ENCODE measurements around the gene MYOM1. TPM values are rescaled to one million over a fixed set of nuclear protein-coding genes. Genes with fewer than 3 reads are reported as not detected.

The MYOM1 gene
- total and polyA plus RNA-seq, 12 donors: 94.4 to 1,558 (median 870) TPM

GRCh38 chr18:3135536-3135935 is 84.2 kb downstream of the MYOM1 start:
- TF ChIP-seq CTCF (IDR thresholded peaks at IDR 0.05): no peak
- intact Hi-C loops (cut with DNase I): no loop called here
- Histone ChIP-seq H3K4me3 (no peak overlapping the region), H3K9me3 (no peaks in the 10 kb centered on the region), H3K4me1 (peaks cover 0 to 40% (median 15%) of the 10 kb centered on the region in 9 donors), H3K36me3 (peaks cover 0 to 83% (median 7%) of the 10 kb centered on the region in 9 donors), H3K27me3 (no peaks in the 10 kb centered on the region), H3K27ac (no peak overlapping the region)
- ATAC-seq (no peak), DNase-seq (no peak)
- WGBS, 2 donors: 80 to 87% methylated on average over 10 of the region's 10 CpGs

GRCh38 chr18:3132700-3133099 is 87.1 kb downstream of the MYOM1 start:
- Histone ChIP-seq H3K36me3 (peaks cover 0 to 82% (median 7%) of the 10 kb centered on the region in 9 donors), H3K4me3 (no peak overlapping the region), H3K4me1 (peaks cover 0 to 17% (median 7%) of the 10 kb centered on the region in 9 donors), H3K27me3 (no peaks in the 10 kb centered on the region), H3K27ac (peak overlapping the region in 6 of 10 donors; percentile 1 to 51 (median 8)), H3K9me3 (no peaks in the 10 kb centered on the region)
- intact Hi-C loops (cut with DNase I): loop anchor here in 1 of 10 donors (5.0 kb wide), 1 partner anchor 200 kb away; no protein-coding TSS in a partner anchor
- TF ChIP-seq CTCF (IDR thresholded peaks at IDR 0.05): no peak
- WGBS, 2 donors: 59 to 69% methylated on average over 3 of the region's 3 CpGs
- peak in 4 of 8 donors; percentile 26 to 60 (median 40) for ATAC-seq
- DNase-seq: no peak

- Histone ChIP-seq H3K4me3 (no peak overlapping the region), H3K36me3 (peaks cover 0 to 86% (median 11%) of the 10 kb centered on the region in 9 donors), H3K27ac (peak overlapping the region in 4 of 10 donors; percentile 1 to 12 (median 7)), H3K27me3 (no peaks in the 10 kb centered on the region), H3K9me3 (no peaks in the 10 kb centered on the region), H3K4me1 (peaks cover 0 to 17% (median 7%) of the 10 kb centered on the region in 9 donors)
- ATAC-seq (no peak), DNase-seq (no peak)
- 39 to 45% methylated on average over 2 of the region's 2 CpGs for WGBS, 2 donors
- no peak for TF ChIP-seq CTCF (IDR thresholded peaks at IDR 0.05)
- intact Hi-C loops (cut with DNase I): loop anchor here in 1 of 10 donors (5.0 kb wide), 1 partner anchor 198 kb away; no protein-coding TSS in a partner anchor
Measured at GRCh38 chr18:3130344-3130743, 89.4 kb downstream of the MYOM1 start.

- 27 to 30% methylated on average over 16 of the region's 16 CpGs for WGBS, 2 donors
- ATAC-seq: peak; percentile 76 to 93 (median 85)
- DNase-seq: peak; percentile 78 to 82
- Histone ChIP-seq H3K4me3 (no peak overlapping the region), H3K27me3 (no peaks in the 10 kb centered on the region), H3K9me3 (no peaks in the 10 kb centered on the region), H3K4me1 (peaks cover 0 to 17% (median 7%) of the 10 kb centered on the region in 9 donors), H3K27ac (peak overlapping the region in 1 of 10 donors; percentile 2), H3K36me3 (peaks cover 0 to 86% (median 17%) of the 10 kb centered on the region in 9 donors)
- TF ChIP-seq CTCF (IDR thresholded peaks at IDR 0.05): peak; percentile 57 to 91 (median 82)
- intact Hi-C loops (cut with DNase I): loop anchor here in 7 of 10 donors (2.0 to 10.0 kb wide), 7 partner anchors 64 to 204 kb away; no protein-coding TSS in a partner anchor
Measured at GRCh38 chr18:3129053-3129864, 90.5 kb downstream of the MYOM1 start.
